ENCODE results near the gene KRT86. TPM values are rescaled to one million over a fixed set of nuclear protein-coding genes. Genes with fewer than 3 reads are reported as not detected.

KRT86 gene
- total and polyA plus RNA-seq, 3 donors from 2014 or later: 2.3 to 4.0 (median 3.2) TPM

DNA sequence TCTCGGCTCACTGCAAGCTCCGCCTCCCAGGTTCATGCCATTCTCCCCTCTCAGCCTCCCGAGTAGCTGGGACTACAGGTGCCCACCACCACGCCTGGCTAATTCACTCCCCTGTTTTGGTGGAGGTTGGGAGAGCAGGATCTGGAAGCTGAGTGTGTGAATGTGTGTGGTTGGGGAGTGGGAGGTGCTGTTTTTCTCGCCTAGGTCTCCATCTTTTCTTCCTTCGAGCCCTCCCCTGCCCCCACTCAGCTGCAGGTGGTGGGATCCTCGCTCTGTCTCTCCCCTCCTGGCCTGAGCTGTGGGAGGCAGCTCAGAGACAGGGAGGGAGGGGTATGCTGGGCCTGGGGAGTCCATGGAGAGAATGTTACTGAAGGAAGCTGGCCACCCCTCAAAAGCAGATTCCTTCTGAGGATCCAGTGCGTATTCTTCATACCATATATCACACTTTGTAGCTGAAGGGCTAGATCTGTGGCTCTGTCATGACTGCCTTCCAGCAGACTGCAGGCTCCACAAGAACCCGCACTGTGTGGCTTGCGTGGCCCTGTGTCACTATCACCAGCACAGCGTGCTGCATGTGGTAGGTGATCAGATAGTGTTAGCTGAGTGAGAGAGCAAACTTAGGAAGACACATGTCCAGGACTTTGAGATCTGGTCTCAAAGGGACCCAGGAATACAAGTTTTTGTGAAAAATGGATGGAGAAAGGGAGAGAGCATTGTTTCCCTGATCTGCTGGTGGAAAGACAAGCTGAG lies 44.0 kb downstream of the KRT86 start:
- WGBS, 2 donors: 83 to 85% methylated on average over 5 to 11 of the region's 11 CpGs
- intact Hi-C loops (cut with DNase I; ENCODE audit: low total_unique reads): no loop called here

DNA sequence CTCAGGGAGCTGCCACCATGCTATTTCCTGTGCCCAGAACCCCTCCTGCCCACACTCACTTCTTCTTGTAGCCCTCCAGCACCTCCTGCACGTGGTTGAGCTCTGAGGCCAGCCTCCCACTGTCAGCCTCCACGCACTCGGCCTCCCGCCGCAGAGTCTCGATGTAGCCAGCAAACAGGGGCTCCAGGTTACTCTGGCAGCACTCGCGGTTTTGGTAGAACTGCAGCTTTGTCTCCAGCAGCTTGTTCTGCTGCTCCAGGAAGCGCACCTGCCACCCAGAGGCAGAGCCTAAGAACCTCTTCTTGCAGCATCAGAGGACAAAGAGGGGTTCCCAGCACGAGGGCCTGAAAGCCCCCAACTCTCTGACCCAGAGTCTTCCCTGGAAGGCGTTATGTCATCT lies 44.7 kb downstream of the KRT86 start:
- no peaks in the 10 kb centered on the region for H3K9me3 ChIP-seq
- H3K27ac ChIP-seq: no peak overlapping the region
- intact Hi-C loops (cut with DNase I; ENCODE audit: low total_unique reads): no loop called here
- TF ChIP-seq, protein P1, sequence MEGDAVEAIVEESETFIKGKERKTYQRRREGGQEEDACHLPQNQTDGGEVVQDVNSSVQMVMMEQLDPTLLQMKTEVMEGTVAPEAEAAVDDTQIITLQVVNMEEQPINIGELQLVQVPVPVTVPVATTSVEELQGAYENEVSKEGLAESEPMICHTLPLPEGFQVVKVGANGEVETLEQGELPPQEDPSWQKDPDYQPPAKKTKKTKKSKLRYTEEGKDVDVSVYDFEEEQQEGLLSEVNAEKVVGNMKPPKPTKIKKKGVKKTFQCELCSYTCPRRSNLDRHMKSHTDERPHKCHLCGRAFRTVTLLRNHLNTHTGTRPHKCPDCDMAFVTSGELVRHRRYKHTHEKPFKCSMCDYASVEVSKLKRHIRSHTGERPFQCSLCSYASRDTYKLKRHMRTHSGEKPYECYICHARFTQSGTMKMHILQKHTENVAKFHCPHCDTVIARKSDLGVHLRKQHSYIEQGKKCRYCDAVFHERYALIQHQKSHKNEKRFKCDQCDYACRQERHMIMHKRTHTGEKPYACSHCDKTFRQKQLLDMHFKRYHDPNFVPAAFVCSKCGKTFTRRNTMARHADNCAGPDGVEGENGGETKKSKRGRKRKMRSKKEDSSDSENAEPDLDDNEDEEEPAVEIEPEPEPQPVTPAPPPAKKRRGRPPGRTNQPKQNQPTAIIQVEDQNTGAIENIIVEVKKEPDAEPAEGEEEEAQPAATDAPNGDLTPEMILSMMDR (IDR thresholded peaks at IDR 0.05): no peak
- TF ChIP-seq POLR2A (IDR thresholded peaks at IDR 0.05): no peak
- no peak overlapping the region for H3K4me3 ChIP-seq
- no peak for DNase-seq
- WGBS, 2 donors: 80 to 88% methylated on average over 7 to 11 of the region's 11 CpGs
- H3K27me3 ChIP-seq: no peaks in the 10 kb centered on the region
- no peaks in the 10 kb centered on the region for H3K4me1 ChIP-seq
- no peaks in the 10 kb centered on the region for H3K36me3 ChIP-seq (ENCODE audit: low read depth, missing control alignments)

More for the DNA sequence above, 44.0 kb downstream of the KRT86 start:
- H3K27me3 ChIP-seq: no peaks in the 10 kb centered on the region
- no peak for DNase-seq
- H3K9me3 ChIP-seq: no peaks in the 10 kb centered on the region
- no peaks in the 10 kb centered on the region for H3K36me3 ChIP-seq (ENCODE audit: low read depth, missing control alignments)
- no peaks in the 10 kb centered on the region for H3K4me1 ChIP-seq
- H3K27ac ChIP-seq: no peak overlapping the region
- TF ChIP-seq POLR2A (IDR thresholded peaks at IDR 0.05): no peak
- TF ChIP-seq, protein P1 (IDR thresholded peaks at IDR 0.05): no peak
- H3K4me3 ChIP-seq: no peak overlapping the region

DNA sequence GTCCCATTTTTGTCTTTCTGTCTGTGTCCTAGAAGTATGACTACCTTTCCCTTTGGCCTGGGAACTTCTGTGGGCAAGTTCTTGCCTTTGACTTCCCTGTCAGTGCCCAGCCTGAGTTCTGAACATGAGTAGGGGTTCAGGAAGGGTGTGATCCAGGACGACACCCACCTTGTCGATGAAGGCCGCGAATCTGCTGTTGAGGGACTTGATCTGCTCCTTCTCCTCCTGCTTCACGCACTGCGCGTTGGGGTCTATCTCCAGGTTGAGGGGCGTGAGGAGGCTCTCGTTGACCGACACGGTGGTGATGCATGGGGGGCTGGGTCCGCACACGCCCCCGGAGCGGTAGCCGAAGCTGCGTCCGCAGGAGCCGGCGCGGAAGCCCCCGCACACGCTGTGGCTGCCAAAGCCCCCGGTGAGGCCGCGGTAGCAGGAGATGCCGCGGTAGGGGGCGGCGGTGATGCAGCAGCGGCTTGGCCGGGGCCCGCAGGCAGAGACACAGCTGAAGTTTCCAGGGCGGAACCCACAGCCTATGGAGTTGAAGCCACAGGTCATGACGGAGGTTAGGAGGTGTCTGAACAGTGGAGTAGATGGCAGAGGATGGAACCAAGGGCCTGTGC lies 46.4 kb downstream of the KRT86 start, which contains the start of gene KRT83:
TSS of gene KRT83 (minus strand) at position 615 of the 617 bp plus-strand sequence. CDS start at position 552, 63 bp downstream.
- intact Hi-C loops (cut with DNase I; ENCODE audit: low total_unique reads): no loop called here
- TF ChIP-seq, protein P1 (IDR thresholded peaks at IDR 0.05): no peak
- no peak for TF ChIP-seq POLR2A (IDR thresholded peaks at IDR 0.05)
- no peaks in the 10 kb centered on the region for H3K9me3 ChIP-seq
- H3K36me3 ChIP-seq (ENCODE audit: low read depth, missing control alignments): no peaks in the 10 kb centered on the region
- H3K27ac ChIP-seq: no peak within 1 kb of the TSS
- H3K4me1 ChIP-seq: no peaks in the 10 kb centered on the region
- no peak for DNase-seq
- WGBS, 2 donors: 40% methylated on average over 4 to 35 of the region's 35 CpGs
- no peak within 1 kb of the TSS for H3K4me3 ChIP-seq
- H3K27me3 ChIP-seq: no peaks in the 10 kb centered on the region

DNA sequence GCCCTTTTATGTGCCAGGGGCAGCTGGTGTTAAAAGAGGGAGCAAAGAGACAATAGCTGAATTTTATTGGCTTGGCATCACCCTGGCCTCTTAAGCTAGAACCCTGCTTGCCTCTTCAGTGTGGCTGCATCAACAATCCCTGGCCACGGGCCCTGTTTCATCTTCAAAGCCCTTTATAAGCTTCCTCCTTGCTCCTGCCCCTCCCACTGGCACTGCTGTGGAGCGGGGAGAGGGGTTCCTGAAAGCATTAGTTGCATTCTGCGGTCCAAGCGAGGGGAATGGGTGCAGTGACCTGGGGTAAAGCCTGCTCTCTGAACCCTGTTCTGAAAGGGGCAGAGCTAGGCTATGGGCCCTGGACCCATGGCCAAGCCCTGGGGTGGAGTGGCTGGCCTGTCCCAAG lies 47.0 kb downstream of the KRT86 start:
- no peak overlapping the region for H3K27ac ChIP-seq
- WGBS, 2 donors: 57% methylated on average over 4 of the region's 4 CpGs; no CpG with 5 or more reads in 1 of the 2 donors
- DNase-seq: no peak
- no peak overlapping the region for H3K4me3 ChIP-seq
- H3K36me3 ChIP-seq (ENCODE audit: low read depth, missing control alignments): no peaks in the 10 kb centered on the region
- TF ChIP-seq, protein P1 (IDR thresholded peaks at IDR 0.05): no peak
- TF ChIP-seq POLR2A (IDR thresholded peaks at IDR 0.05): no peak
- H3K4me1 ChIP-seq: no peaks in the 10 kb centered on the region
- intact Hi-C loops (cut with DNase I; ENCODE audit: low total_unique reads): no loop called here
- H3K9me3 ChIP-seq: no peaks in the 10 kb centered on the region
- no peaks in the 10 kb centered on the region for H3K27me3 ChIP-seq
